G401.6 (cell line): ENCODE results near the gene LCP2.
"Not testable (repeated sequence)": the region's sequence is repeated elsewhere in the genome, so short reads cannot be mapped to it uniquely, and the experiment has no call there.

Source experiments
- FAIRE-seq: peaks from 2 replicates; lab custom pipeline; 2012; peaks lifted over from hg19 to GRCh38; lab: Jason Lieb, UNC

LCP2 gene

GRCh38 chr5:170248172-170248930 is 49.2 kb downstream of the LCP2 start:
- no peak for FAIRE-seq

DNA sequence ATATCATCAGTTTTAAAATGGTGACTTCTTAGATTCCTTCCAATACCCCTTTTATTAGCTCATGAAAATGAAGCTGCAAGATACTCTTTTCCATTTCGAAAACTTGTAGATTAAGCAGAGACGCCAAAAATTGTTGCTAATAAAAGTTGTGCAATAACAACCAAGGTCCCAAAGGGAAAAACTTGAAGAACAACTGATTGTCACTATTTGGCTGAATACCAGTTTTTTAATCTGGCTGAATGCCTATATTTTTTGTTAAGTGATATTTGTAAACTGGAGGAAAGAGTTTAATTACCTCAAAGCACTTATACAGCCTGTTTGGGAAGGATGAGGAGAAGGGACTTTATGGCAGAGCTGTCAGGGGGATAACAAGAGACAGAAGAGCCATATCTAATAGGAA is 50.2 kb downstream of the LCP2 start:
- no peak for FAIRE-seq

DNA sequence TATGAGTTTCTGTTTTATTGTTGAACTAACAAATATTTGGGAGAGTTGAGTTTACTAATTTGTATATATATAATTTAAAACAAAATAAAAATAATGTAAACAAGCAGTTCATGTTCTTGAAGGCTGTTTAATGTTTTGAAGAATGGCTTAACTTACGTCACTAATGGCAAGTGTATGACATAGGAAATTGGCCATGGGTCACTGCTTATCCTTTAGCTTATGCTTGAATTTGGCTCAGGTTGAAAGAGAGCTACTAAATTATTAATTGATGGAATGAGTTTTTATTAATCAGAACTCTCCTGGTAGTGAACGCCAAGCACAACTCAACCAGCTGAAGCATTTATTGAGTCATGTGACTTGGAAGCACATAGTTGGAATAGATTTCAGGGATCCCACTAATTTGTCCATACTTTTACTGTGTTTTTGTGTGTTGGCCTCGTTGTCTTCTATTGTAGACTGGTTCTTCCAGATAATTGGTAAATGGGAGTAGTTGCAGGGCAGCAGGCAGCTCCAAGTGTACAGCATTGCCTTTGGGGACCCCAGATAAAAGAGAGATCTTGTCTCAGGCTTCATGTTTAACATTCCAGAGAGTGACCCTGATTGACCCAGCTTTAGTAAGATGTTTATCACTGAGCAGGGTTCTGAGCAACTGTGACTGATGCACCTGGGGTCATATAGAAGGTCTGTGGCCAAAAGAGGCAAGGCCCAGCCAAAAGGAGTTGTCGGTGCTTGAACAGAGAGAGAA is 51.3 kb downstream of the LCP2 start:
- no peak for FAIRE-seq

- FAIRE-seq = not testable (repeated sequence)
Measured at GRCh38 chr5:170245436-170245835, 52.1 kb downstream of the LCP2 start.

- no peak for FAIRE-seq
Measured at GRCh38 chr5:170238456-170239196, 59.0 kb downstream of the LCP2 start.

DNA sequence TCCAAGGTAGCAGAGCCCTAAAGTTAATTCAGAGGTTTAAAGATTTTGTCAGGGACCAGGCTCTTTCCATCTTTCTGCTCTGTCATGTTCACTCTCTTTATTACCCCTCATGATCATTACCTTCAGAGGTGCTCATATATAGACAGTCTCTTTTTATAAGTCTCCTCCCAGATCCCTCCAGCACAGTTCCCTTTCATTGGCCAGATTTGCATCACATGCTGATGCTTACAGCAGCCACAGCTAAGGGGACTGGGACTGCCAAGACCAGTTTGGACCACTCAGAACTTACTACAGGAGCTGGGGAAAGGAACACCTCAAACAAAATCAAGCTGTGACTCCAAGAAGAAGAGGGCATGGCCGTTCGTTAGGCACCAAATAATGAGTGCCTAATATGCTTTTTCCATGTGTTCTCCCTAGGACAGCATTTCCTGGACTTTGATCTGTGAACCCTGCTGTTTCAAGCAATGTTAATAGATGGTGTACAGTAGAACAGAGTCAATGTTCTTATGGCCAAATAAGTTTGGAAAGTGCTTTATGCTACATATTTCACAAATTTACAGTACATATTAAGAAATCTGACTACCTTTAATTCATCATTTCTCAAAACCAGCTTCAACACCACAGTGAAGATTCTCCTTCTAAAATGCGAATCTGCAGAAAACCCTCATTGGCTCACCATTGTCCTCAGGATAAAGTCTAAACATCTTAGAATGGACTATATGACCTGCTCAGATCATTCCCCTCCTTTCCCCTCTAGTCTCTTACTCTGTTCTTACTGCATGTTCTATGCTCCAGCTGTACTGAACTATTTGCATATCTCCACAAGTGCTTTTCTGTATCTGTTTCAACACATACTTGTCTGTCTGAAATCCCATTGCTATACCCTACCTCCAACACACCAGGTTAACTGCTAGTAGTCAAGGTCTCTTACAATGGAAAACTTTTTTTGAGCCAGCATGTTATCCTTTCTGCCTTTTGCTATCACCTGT is 61.4 kb downstream of the LCP2 start:
- no peak for FAIRE-seq

- no peak for FAIRE-seq
Measured at GRCh38 chr5:170233358-170233892, 64.2 kb downstream of the LCP2 start.

DNA sequence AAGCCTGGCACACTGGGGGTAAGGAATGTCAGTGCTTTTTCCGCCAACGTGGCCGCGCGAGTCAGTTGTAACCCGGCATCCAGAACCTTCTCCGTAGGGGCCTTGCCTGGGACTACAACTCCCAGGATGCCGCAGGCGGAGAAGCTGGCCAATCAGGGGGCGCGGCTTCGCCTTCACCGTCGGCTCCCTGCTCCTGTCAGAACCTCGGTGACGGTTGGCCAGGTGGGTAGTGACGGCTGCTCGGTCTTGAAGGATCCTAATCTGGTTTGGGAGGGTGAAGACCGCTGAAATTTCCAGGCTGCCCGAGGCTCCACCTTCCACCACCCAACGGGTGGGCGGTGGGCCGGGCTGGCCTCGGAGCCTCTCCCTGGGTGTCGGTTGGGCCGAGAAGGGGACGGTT is 64.8 kb downstream of the LCP2 start, which contains the start of gene C5orf58:
Gene C5orf58, plus strand, starts transcription at position 200 of the 400 bp plus-strand sequence. CDS start 1,992 bp downstream, outside the sequence.
- no peak for FAIRE-seq

DNA sequence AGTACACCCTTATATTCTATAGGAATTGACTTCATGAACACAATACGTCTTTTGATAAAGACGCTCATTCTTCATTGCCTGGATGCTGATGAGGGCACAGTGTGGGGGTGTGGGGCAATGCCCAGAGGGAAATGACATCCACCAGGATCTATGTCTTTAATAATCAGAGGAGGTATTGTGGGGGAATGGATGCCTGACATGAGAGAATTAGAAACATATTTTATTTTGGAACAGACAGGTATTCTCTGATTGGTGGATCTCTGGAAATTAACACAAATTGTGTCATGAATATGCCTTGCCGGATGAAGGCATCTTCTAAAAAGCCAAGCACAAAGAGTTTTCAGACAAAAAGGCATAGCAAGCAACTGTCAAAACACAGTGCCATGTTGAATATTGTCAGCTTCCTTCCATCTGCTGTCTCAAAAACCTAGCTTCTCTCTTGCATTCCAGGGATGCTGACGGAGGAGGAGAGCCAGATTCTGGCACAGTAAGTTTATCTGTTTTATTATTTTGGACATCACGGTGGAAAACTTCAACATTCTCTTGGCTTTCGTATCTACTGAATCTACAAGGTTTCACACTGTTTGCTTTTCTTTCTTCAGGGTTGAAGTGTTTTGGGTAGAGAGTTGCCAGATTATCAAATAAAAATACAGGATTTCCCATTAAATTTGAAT is 68.7 kb downstream of the LCP2 start:
- no peak for FAIRE-seq

DNA sequence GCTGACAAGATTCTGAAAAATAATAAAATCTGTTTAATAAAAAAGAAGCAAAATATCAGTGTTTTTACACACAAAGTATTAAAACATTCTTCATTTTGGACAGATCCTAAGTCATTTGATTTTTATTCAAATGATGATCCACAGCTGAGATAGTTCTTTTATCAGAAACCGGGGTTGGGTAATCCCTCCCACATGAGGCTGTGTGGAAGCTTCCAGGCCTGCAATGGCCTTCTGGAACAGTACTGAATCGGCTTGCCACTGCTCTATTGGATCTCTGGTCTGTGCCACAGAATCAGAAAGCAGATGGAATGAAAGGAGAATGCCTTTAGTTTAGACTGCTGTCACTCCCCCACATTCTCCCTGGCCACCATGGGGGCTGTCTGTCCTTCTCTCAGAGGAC is 70.9 kb downstream of the LCP2 start:
- no peak for FAIRE-seq

DNA sequence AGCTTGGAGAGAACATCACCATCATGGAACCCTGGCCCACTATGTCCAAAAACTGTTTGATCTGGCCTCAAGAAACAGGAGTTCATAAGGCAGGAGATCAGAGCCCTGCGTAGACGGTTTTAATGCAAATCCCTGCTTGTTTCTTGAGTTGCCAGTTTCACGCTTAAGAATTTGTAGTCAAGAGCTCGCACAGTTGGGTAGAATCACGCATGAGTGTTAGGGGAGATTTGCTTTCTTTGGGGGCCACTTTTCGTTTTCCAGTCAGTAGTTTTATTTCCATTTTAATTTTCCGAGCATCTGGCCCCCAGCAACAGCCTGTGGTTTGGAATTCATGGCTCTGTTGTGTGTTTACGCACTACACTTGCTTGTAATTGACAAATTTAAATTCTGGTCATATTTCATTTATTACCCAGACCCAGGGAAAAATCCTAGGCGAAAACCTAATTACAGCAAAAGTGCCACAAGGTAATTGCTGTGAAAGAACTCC is 71.4 kb downstream of the LCP2 start:
- no peak for FAIRE-seq

- FAIRE-seq = no peak
Measured at GRCh38 chr5:170225326-170226128, 72.0 kb downstream of the LCP2 start.

DNA sequence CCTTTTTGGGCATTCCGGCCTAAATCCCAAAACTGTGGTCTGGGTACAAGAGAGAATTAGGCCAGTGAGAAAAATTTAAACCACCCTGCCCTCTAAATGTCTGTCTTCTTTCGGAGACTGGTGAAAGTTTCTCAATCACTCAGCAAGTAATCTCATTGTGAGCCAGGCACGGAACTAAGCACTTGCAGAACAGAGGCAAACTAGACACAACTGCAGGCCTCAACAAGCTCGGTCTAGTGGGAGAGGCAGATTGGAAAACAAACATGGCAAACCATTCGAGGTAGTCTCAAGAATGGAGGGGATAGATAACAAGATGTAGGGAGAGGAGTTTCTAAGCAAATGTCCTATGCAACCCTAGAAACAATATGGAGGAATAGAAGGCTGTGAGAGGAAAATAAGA is 73.7 kb downstream of the LCP2 start:
- FAIRE-seq = no peak

GRCh38 chr5:170223360-170223759 is 74.2 kb downstream of the LCP2 start:
- FAIRE-seq = no peak

- FAIRE-seq = no peak
Measured at GRCh38 chr5:170221327-170221741, 76.2 kb downstream of the LCP2 start.

DNA sequence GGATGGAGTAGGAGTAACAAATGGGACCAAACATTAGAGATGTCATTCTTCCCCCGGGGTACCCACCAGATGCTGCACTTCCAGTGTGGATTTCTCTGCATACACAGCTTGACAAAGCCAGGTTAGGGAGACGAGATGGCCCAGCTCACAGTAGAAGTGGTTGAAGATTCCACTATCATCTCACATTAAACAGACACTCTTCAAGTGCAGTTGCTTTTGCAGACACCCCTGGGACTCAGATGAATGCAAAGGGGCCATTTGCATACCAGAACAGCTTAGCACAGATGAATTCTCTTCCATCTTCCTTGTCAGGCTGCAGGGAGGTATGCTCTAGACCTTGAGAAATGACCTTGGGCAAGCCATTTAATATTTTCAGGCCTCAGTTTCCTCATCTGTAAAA is 77.4 kb downstream of the LCP2 start:
- no peak for FAIRE-seq

GRCh38 chr5:170219615-170220014 is 78.0 kb downstream of the LCP2 start:
- no peak for FAIRE-seq

DNA sequence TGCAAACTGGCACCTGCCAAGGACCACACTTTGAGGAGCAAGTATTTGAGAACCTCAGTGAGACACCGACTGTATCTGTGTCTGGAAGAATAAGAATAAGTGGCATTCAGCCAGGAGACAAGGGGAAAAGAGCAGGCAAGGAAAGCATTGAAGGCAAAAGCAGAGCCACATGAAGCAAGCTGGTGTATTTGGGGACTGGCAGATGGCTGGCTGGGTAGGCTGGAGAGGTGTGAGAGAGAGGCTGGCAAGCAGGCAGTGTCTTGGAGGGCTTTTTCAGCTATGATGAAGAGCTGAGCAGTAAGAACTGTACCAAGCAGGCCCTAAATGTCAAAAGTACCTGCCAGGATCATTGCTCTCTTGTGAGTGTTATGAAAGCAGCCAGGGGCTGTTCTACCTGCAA is 78.9 kb downstream of the LCP2 start:
- FAIRE-seq = no peak

DNA sequence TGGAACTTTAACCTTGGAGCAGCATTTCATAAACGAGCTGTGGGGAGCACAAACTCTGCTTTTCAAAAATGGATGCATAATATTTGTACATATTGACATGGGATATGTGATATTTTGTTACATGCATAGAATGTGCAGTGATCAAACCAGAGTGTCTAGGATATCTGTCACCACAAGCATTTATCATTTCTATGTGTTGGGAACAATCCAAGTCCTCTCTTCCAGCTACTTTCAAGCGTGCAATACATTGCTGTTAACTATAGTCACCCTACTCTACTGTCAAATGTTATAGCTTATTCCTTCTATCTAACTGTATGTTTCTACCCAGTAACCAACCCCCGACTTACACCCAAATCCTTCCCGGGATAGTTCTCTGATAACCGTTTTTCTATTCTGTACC is 79.7 kb downstream of the LCP2 start:
- FAIRE-seq = no peak
